GM12878 (cell line): ENCODE measurements around the gene TUSC1. TPM values are rescaled to one million over a fixed set of nuclear protein-coding genes. Genes with fewer than 3 reads are reported as not detected.

Experiments
- ATAC-seq: fragments of 200-7000 bp; cut with Tn5 transposase; 3 replicates; pipeline ENCODE4 v1.9.1; 2020; ENCODE audit warnings: mild to moderate bottlenecking, moderate library complexity
- BruUV-seq: library from RNA; stranded (reverse); fragments of 400-500 nt; replicated peaks from 2 replicates; lab custom pipeline; 2021; lab: Mats Ljungman, UMichigan
- CTCF ChIA-PET: fragments of 300-600 bp; sonication (Branson Sonifier 250); formaldehyde crosslinking; extraction: SDS; loops from one replicate; lab custom pipeline; 2021; ENCODE audit warnings: inconsistent platforms; lab: Yijun Ruan, JAX
- POLR2A ChIA-PET: fragments of 350-600 bp; formaldehyde crosslinking; extraction: SDS; loops from one replicate; lab custom pipeline; 2021; ENCODE audit warnings: inconsistent platforms; lab: Charles Lee
- RAD21 ChIA-PET: fragments of 300-600 bp; sonication (Branson Sonifier 250); formaldehyde crosslinking; loops from one replicate; lab custom pipeline; 2023; ENCODE audit warnings: antibody characterized with exemption; ENCODE audit not compliant: unreplicated experiment; lab: Charles Lee
- SMC1A ChIA-PET: fragments of 300-600 bp; sonication (Branson Sonifier 250); formaldehyde crosslinking; loops from one replicate; lab custom pipeline; 2023; ENCODE audit not compliant: unreplicated experiment, uncharacterized antibody; lab: Charles Lee
- DNase-seq: peaks from one replicate; pipeline ENCODE4 v3.0.0-alpha.2; 2011; ENCODE audit warnings: low read depth, low spot score
- FAIRE-seq: peaks from 3 replicates; lab custom pipeline; 2011; peaks lifted over from hg19 to GRCh38; lab: Jason Lieb, UNC
- H2AFZ ChIP-seq: 2 replicates; pipeline ENCODE4 v1.6.0; 2011; ENCODE audit warnings: low read depth, low read length, control low read depth; ENCODE audit not compliant: control insufficient read depth
- H3K27ac ChIP-seq: 2 replicates; pipeline ENCODE4 v1.5.1; 2011; ENCODE audit warnings: control low read depth; ENCODE audit not compliant: control insufficient read depth, insufficient read depth
- H3K27me3 ChIP-seq, 2 experiments: replicated peaks in 1 of 2; 2 replicates each; pipeline versions ENCODE4 v1.6.0 to v1.6.1; 2011; ENCODE audit warnings: low read length in 1 of 2; ENCODE audit not compliant: control insufficient read depth in 2 of 2, insufficient read depth in 2 of 2
- H3K36me3 ChIP-seq, 2 experiments: 2 replicates each; pipeline ENCODE4 v1.5.1; 2011; ENCODE audit warnings: low read length in 1 of 2; ENCODE audit not compliant: control insufficient read depth in 2 of 2, insufficient read depth in 2 of 2
- H3K4me1 ChIP-seq: 2 replicates; pipeline ENCODE4 v1.6.1; 2011; ENCODE audit warnings: mild to moderate bottlenecking, low read length, moderate library complexity, mixed read lengths; ENCODE audit not compliant: control insufficient read depth, insufficient read depth
- H3K4me2 ChIP-seq: 2 replicates; pipeline ENCODE4 v1.6.0; 2011; ENCODE audit warnings: control low read depth; ENCODE audit not compliant: control insufficient read depth, insufficient read depth
- H3K4me3 ChIP-seq: fragments of 200-600 bp; sonication (generic); 2 replicates; pipeline ENCODE4 v1.5.1; 2016
- H3K79me2 ChIP-seq: 2 replicates; pipeline ENCODE4 v1.6.0; 2011; ENCODE audit warnings: low read length; ENCODE audit not compliant: control insufficient read depth, insufficient read depth
- H3K9ac ChIP-seq: 2 replicates; pipeline ENCODE4 v1.8.0; 2011; ENCODE audit warnings: low read length, control low read depth, mixed read lengths; ENCODE audit not compliant: control insufficient read depth, insufficient read depth
- H3K9me3 ChIP-seq: replicated peaks from 3 replicates; pipeline ENCODE4 v1.5.1; 2011; ENCODE audit warnings: mild to moderate bottlenecking, low read length; ENCODE audit not compliant: control insufficient read depth, insufficient read depth
- H4K20me1 ChIP-seq: 2 replicates; pipeline ENCODE4 v1.6.0; 2011; ENCODE audit not compliant: control insufficient read depth, insufficient read depth
- CEBPZ ChIP-seq: fragments of 150-350 bp; IDR thresholded peaks from 2 replicates; pipeline ENCODE4 v1.6.1; 2016; ENCODE audit warnings: low read depth, low read length
- JUNB ChIP-seq: IDR thresholded peaks from 2 replicates; pipeline ENCODE4 v1.6.1; 2016; ENCODE audit warnings: antibody characterized with exemption, mild to moderate bottlenecking
- NBN ChIP-seq: fragments of 450-650 bp; IDR thresholded peaks from 2 replicates; pipeline ENCODE4 v1.6.1; 2016
- NR2C2 ChIP-seq: IDR thresholded peaks from 2 replicates; pipeline ENCODE4 v1.6.1; 2011; ENCODE audit warnings: borderline replicate concordance, low read depth; ENCODE audit not compliant: control insufficient read depth, insufficient read length
- STAT1 ChIP-seq: fragments of 450-650 bp; conservative IDR thresholded peaks from 2 replicates; pipeline ENCODE4 v1.6.1; 2014; ENCODE audit warnings: antibody characterized with exemption, mild to moderate bottlenecking
- TCF3 ChIP-seq: IDR thresholded peaks from 2 replicates; pipeline ENCODE4 v1.6.1; 2012; ENCODE audit warnings: low read depth, mild to moderate bottlenecking, low read length, borderline replicate concordance; ENCODE audit not compliant: insufficient read depth
- ZBTB33 ChIP-seq: fragments of 450-650 bp; IDR thresholded peaks from 2 replicates; pipeline ENCODE4 v1.6.1; 2017; ENCODE audit warnings: mild to moderate bottlenecking
- WGBS: methylation state at CpG from one replicate; pipeline ENCODE4 v1.1.6; 2016; ENCODE audit warnings: low lambda C conversion rate; ENCODE audit not compliant: insufficient replicate concordance, insufficient coverage; ENCODE audit errors: missing lambda C conversion rate; 5-methylcytosine and 5-hydroxymethylcytosine counted together
- in situ Hi-C: fragments of 300-500 bp; cut with MboI; formaldehyde crosslinking; loops from 9 replicates; pipeline ENCODE4 v1.14.3; 2018; ENCODE audit warnings: mixed read lengths
- intact Hi-C: fragments of 100-400 bp; cut with micrococcal nuclease; formaldehyde crosslinking; loops from one replicate; pipeline ENCODE4 v1.14.2; 2022; ENCODE audit not compliant: unreplicated experiment
- polyA plus RNA-seq, 11 experiments: library from polyadenylated mRNA; depleted of rRNA in 4 of 11; unstranded in 6 of 11; stranded (reverse) in 5 of 11; fragments of >200 nt; fragmentation: Nextera tagmentation in 4 of 11; fragmentation: Illumina TruSeq in 1 of 11; extraction: Ambion mirVana in 4 of 11; extraction: Trizol in 1 of 11; gene quantifications; 1 replicate in 1 of 11; 2 replicates in 10 of 11; pipeline versions ENCODE4 v1.2.1 to v1.2.3, GENCODE V29; 2011 to 2016; ENCODE audit warnings: inconsistent platforms in 2 of 11, missing spikeins in 2 of 11, low read depth in 1 of 11
- total RNA-seq, 4 experiments: library from RNA; depleted of rRNA in 3 of 4; stranded (reverse); fragments of >200 nt in 3 of 4; fragmentation: Illumina TruSeq in 1 of 4; extraction: Trizol in 1 of 4; gene quantifications; 2 replicates each; pipeline versions ENCODE4 v1.2.1 to v1.2.3, GENCODE V29; 2013 to 2021

Gene TUSC1
- total and polyA plus RNA-seq, 10 of the 15 experiments (the other 5 are each of a cell fraction or from before 2014, with no cell fraction given) = not detected

GRCh38 chr9:25648116-25648515 is 30.1 kb downstream of the TUSC1 start:
- BruUV-seq = no TSS peak
- in situ Hi-C loops = no loop called here
- H3K4me2 ChIP-seq = no peak overlapping the region

More at GRCh38 chr9:25648116-25648515, 30.1 kb downstream of the TUSC1 start:
- no peak overlapping the region for H2AFZ ChIP-seq
- CTCF ChIA-PET = no interaction called here
- H3K4me3 ChIP-seq = no peak overlapping the region
- intact Hi-C loops = no loop called here
- no peaks in the 10 kb centered on the region for H3K4me1 ChIP-seq
- no peak for FAIRE-seq
- H3K27ac ChIP-seq = no peak overlapping the region
- no peaks in the 10 kb centered on the region for H3K9me3 ChIP-seq
- TF ChIP-seq ZBTB33 (no peak), TCF3 (no peak), CEBPZ (no peak), JUNB (no peak), STAT1 (no peak), NR2C2 (no peak), NBN (no peak)
- TF ChIP-seq, all 136 proteins: peak for 0
- ChIA-PET SMC1A (no interaction called here), POLR2A (no interaction called here), RAD21 (no interaction called here)
- DNase-seq (no peak), ATAC-seq (no peak)
- Histone ChIP-seq H3K79me2 (no peaks in the 10 kb centered on the region), H4K20me1 (no peaks in the 10 kb centered on the region), H3K27me3 (no peaks in the 10 kb centered on the region), H3K9ac (no peak overlapping the region), H3K36me3 (no peaks in the 10 kb centered on the region)
- WGBS = 2% methylated on average over 3 of the region's 3 CpGs
